KMS-11 (cell line): ENCODE results near the gene S100A5.

Experiments
- H2AFZ ChIP-seq: fragments of 200-600 bp; sonication (generic); 2 replicates; pipeline ENCODE4 v1.6.1; 2016; ENCODE audit warnings: antibody characterized with exemption, mixed run types, low read depth
- H3K27ac ChIP-seq: fragments of 200-600 bp; sonication (generic); 2 replicates; pipeline ENCODE4 v1.6.1; 2016; ENCODE audit warnings: mild to moderate bottlenecking, mixed run types
- H3K27me3 ChIP-seq: fragments of 200-600 bp; sonication (generic); 2 replicates; pipeline ENCODE4 v1.6.1; 2017; ENCODE audit warnings: mild to moderate bottlenecking, low read depth, mixed run types, moderate library complexity; ENCODE audit not compliant: insufficient read depth
- H3K36me3 ChIP-seq: fragments of 200-600 bp; sonication (generic); 2 replicates; pipeline ENCODE4 v1.6.1; 2017; ENCODE audit warnings: mild to moderate bottlenecking, mixed run types; ENCODE audit not compliant: insufficient read depth
- H3K4me1 ChIP-seq: fragments of 200-600 bp; sonication (generic); 2 replicates; pipeline ENCODE4 v1.6.1; 2016; ENCODE audit warnings: mild to moderate bottlenecking, low read depth, mixed run types; ENCODE audit not compliant: poor library complexity, severe bottlenecking
- H3K4me2 ChIP-seq: fragments of 200-600 bp; sonication (generic); 2 replicates; pipeline ENCODE4 v1.7.0; 2016; ENCODE audit warnings: mild to moderate bottlenecking, mixed run types
- H3K4me3 ChIP-seq: fragments of 200-600 bp; sonication (generic); IDR thresholded peaks from 2 replicates; pipeline ENCODE4 v1.6.1; 2017; ENCODE audit warnings: low read depth, low read length, mixed read lengths; ENCODE audit not compliant: insufficient read depth
- H3K79me2 ChIP-seq: fragments of 200-600 bp; sonication (generic); 2 replicates; pipeline ENCODE4 v1.6.1; 2016; ENCODE audit warnings: low read depth, mixed run types; ENCODE audit not compliant: insufficient read depth
- H3K9ac ChIP-seq: fragments of 200-600 bp; sonication (generic); 2 replicates; pipeline ENCODE4 v1.6.1; 2016; ENCODE audit warnings: mild to moderate bottlenecking, mixed run types
- H4K20me1 ChIP-seq: fragments of 200-600 bp; sonication (generic); 2 replicates; pipeline ENCODE4 v1.6.1; 2016; ENCODE audit warnings: mild to moderate bottlenecking, mixed run types; ENCODE audit not compliant: insufficient read depth
- TF ChIP-seq, protein P1 (sequence below): fragments of 200-600 bp; sonication (generic); conservative IDR thresholded peaks from 2 replicates; pipeline ENCODE4 v1.6.1; 2017; ENCODE audit warnings: low read depth, mild to moderate bottlenecking, antibody characterized with exemption, low read length, moderate library complexity, mixed read lengths

Gene S100A5

DNA sequence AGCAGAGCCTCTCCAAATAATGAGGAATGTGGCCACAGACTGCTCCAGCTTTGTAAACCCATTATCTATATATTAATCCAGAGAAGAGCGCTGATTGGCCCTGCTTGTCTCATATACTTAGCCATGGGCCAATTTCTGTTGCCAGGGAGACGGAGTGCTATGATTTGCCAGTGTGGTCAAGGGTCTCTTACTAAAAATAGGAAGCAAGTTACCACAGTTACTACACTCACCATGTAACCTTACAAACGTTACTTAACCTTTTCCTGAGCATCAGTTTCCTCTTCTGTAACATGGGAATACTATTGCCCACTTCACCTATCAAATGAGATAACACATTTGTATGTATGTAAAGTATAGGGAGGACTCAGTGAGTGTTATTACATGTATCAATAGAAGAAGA, 32.6 kb upstream of the S100A5 start:
- no peak overlapping the region for H3K27ac ChIP-seq
- H3K4me2 ChIP-seq = no peak overlapping the region
- no peaks in the 10 kb centered on the region for H3K36me3 ChIP-seq

DNA sequence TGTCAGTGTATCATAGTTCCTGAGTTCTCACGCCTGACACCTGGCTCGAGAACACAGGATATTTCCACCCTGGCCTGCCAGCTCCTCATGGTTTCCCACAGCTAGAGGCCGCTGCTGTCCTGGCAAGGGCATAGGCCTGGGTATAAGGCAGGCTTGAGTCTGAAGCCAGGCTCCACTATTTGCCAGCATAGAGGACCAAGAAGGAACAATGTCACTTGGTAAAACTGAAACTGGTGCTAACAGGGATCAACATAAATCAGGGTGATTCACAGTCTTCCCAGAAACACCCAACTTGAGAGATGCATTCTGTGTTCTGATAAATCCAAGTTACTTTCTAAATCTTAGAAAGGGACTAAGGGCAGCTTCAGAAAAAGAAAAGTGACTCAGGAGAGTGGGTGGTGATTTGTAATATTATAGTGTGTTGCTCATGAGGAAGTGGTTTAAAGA, 31.9 kb upstream of the S100A5 start:
- Histone ChIP-seq H3K4me2 (peak overlapping the region; percentile 0; the same call in 1 of the 2 replicates), H2AFZ (peak overlapping the region; percentile 10; the same call in 1 of the 2 replicates)

More for the DNA sequence above, 32.6 kb upstream of the S100A5 start:
- Histone ChIP-seq H4K20me1 (no peaks in the 10 kb centered on the region), H3K4me1 (peaks cover 15% of the 10 kb centered on the region), H3K27me3 (peaks cover 10% of the 10 kb centered on the region; the same call in 1 of the 2 replicates), H3K4me3 (no peak overlapping the region), H2AFZ (no peak overlapping the region), H3K79me2 (no peaks in the 10 kb centered on the region), H3K9ac (no peak overlapping the region)
- TF ChIP-seq, protein P1, sequence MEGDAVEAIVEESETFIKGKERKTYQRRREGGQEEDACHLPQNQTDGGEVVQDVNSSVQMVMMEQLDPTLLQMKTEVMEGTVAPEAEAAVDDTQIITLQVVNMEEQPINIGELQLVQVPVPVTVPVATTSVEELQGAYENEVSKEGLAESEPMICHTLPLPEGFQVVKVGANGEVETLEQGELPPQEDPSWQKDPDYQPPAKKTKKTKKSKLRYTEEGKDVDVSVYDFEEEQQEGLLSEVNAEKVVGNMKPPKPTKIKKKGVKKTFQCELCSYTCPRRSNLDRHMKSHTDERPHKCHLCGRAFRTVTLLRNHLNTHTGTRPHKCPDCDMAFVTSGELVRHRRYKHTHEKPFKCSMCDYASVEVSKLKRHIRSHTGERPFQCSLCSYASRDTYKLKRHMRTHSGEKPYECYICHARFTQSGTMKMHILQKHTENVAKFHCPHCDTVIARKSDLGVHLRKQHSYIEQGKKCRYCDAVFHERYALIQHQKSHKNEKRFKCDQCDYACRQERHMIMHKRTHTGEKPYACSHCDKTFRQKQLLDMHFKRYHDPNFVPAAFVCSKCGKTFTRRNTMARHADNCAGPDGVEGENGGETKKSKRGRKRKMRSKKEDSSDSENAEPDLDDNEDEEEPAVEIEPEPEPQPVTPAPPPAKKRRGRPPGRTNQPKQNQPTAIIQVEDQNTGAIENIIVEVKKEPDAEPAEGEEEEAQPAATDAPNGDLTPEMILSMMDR = no peak

DNA sequence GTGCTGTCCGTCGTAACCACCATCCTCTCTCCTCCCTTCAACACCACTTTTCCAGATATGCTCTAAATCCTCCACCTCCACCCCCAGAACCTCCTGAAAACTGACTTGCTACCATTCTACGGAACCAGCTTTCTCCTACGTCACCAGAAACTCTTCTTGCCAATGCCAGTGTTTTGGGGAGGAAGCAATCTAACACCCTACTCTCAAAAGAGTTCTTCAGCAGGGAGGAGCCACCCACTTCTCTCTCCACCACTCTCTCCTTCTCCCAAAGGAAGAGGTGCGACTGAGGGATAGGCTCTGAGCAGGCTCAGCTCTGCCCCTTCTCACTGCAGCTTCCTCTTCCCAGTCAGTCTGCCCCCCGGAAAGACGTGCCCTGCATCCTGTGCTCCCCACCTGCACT, 31.0 kb upstream of the S100A5 start:
- no peaks in the 10 kb centered on the region for H3K36me3 ChIP-seq
- H3K27me3 ChIP-seq = peaks cover 4% of the 10 kb centered on the region; the same call in 1 of the 2 replicates
- H2AFZ ChIP-seq = no peak overlapping the region
- no peak overlapping the region for H3K4me2 ChIP-seq
- H3K4me1 ChIP-seq = peaks cover 23% of the 10 kb centered on the region
- TF ChIP-seq, protein P1 = no peak
- H3K27ac ChIP-seq = no peak overlapping the region
- H3K9ac ChIP-seq = no peak overlapping the region
- no peaks in the 10 kb centered on the region for H3K79me2 ChIP-seq
- H4K20me1 ChIP-seq = no peaks in the 10 kb centered on the region
- no peak overlapping the region for H3K4me3 ChIP-seq

More for the DNA sequence above, 31.9 kb upstream of the S100A5 start:
- Histone ChIP-seq H3K27me3 (peaks cover 5% of the 10 kb centered on the region; the same call in 1 of the 2 replicates), H3K9ac (no peak overlapping the region), H3K79me2 (no peaks in the 10 kb centered on the region), H4K20me1 (no peaks in the 10 kb centered on the region), H3K4me1 (peaks cover 17% of the 10 kb centered on the region), H3K36me3 (no peaks in the 10 kb centered on the region), H3K4me3 (no peak overlapping the region), H3K27ac (no peak overlapping the region)
- TF ChIP-seq, protein P1 = peak; percentile 95

DNA sequence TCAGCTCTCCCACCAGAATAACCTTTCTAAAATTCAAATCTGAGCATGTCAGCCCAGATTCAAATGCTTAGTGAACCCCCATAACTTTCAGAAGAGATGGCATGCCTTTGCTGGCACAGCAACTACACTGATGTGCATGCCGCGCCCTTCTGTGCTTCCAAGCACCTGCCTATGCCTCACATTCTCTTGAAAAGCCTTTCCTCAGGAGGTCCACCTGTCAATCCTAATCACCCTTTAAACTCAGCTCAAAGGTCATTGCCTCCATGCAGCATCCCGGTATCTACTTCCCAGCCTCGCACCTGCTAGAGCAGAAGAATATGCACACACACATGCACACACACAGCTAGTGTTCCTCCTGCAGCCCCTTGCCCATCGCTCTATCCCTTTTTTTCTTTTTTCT, 30.1 kb upstream of the S100A5 start:
- Histone ChIP-seq H3K4me3 (no peak overlapping the region), H3K4me1 (peaks cover 28% of the 10 kb centered on the region), H3K27ac (no peak overlapping the region), H2AFZ (no peak overlapping the region), H3K4me2 (no peak overlapping the region), H4K20me1 (no peaks in the 10 kb centered on the region), H3K79me2 (no peaks in the 10 kb centered on the region), H3K36me3 (no peaks in the 10 kb centered on the region), H3K27me3 (peaks cover under 1% of the 10 kb centered on the region; the same call in 1 of the 2 replicates), H3K9ac (no peak overlapping the region)
- TF ChIP-seq, protein P1 = no peak
